ENCODE results near the gene VPS9D1.
"Not testable (repeated sequence)": the region's sequence is repeated elsewhere in the genome, so short reads cannot be mapped to it uniquely, and the experiment has no call there.

Gene VPS9D1

GRCh38 chr16:89695086-89695874, 25.4 kb downstream of the VPS9D1 start:
- peak in 6 of 58 donors; percentile 21 to 52 (median 32) for DNase-seq

DNA sequence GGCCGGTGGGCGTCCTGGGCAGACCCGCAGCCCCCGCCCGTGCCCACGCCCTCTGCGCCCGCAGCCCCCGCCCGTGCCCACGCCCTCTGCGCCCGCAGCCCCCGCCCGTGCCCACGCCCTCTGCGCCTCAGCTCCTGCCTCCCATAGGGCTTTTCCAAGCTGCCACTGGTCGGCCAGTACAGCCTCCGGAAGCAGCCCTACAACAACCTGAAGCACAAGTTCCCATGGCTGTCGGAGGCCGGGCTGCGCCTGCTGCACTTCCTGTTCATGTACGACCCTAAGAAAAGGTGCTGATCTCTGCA, 26.0 kb downstream of the VPS9D1 start:
- DNase-seq: peak in 1 of 58 donors; percentile 52

- DNase-seq: no peak
These were observed 26.5 kb downstream of the VPS9D1 start for GRCh38 chr16:89693931-89694783.

DNA sequence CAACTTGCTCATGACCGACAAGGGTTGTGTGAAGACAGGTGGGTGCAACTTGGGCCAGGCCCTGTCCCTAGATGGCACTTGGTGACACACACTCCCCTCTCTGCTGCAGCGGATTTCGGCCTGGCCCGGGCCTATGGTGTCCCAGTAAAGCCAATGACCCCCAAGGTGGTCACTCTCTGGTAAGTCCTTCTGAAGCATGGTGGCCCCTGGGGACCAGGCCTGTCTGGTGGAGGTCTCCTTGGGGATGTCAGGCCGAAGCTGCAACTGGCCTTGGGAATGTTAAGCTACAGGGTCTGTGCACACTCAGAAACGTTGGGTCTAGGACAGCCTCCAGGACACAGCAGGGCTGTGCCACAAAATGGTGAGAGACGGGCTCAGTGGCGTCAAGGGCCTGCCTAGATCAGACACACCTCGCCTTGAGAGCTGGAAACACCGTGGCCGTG, 27.4 kb downstream of the VPS9D1 start:
- no peak for DNase-seq

GRCh38 chr16:89691986-89692569, 28.6 kb downstream of the VPS9D1 start:
- no peak for DNase-seq

DNA sequence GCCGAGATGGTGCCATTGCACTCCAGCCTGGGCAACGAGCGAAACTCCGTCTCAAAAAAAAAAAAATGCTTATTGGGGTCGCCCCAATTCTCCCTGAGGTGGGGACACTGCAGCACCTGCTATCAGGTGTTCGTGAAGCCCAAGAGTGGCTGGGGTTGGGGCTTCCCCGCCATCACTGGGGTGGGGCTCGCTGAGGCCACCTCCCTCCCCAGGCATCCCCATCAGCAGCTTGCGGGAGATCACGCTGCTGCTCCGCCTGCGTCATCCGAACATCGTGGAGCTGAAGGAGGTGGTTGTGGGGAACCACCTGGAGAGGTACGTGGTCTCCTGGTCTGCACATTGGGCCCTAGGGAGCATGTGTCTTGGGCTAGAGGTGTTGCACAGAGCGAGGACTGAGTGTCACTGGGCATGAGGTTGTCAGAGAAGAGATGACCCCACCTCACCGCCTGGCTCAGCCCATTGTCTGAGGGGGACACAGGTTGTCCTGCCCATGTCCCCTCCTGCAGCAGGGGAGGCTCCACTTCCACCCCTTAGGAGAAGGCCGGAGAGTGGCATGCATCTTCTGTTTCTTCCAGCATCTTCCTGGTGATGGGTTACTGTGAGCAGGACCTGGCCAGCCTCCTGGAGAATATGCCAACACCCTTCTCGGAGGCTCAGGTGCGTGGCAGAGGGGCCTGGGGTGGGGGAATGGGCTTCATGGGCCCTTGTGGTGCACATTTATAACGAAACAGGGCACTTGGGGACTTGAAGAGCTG, 29.3 kb downstream of the VPS9D1 start:
- DNase-seq: no peak

DNA sequence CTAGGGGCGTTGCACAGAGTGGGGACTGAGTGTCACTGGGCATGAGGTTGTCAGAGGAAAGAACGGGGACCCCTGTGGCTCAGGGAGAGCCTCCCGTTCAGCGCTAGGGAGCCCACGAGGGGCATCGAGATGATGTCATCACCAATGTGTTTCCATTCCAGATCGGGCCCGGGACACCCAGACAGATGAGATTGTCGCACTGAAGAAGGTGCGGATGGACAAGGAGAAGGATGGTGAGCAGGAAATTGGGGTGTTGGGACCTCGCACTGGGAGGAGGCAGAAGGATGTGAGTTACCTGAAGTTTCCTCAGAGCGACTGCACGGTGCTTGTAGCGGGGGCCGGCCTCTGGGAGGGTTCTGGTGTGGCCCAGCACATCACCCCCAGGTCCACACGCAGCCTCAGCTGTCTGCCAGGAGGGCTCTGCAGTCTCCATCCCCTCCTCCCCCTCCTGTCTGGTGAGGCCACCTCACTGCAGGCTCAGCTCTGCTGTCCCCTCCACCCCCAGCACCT, 30.3 kb downstream of the VPS9D1 start:
- no peak for DNase-seq

DNA sequence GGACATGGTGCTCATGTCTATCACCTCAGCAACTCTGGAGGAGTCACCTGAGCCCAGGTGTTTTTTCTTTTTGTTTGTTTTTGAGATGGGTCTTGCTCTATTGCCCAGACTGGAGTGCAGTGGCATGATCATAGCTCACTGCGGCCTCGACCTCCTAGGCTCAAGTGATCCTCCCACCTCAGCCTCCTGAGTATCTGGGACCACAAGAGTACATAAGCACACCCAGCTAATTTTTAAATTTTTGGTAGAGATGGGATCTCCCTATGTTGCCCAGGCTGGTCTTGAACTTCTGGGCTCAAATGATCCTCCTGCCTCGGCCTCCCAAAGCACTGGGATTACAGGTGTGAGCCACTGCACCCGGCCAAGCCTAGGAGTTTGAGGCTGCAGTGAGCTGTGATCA, 31.1 kb downstream of the VPS9D1 start:
- not testable (repeated sequence) for DNase-seq

DNA sequence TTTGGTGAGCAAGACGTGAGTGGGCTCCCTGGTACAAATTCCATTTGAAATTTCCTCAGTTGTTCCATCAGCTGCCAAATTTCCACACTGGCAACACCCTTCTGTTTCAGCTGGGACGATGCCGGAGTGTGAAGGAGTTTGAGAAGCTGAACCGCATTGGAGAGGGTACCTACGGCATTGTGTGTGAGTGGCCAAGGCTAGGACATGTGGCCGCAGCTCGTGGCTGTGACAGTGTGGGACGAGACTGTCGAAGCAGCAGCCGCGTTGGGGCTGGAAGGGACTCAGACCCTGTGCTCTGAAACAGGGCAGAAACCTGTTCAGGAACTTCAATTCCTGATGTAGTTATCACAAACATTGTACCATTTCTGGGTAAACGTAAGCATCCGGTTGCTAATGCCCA, 31.6 kb downstream of the VPS9D1 start:
- no peak for DNase-seq

GRCh38 chr16:89688395-89688794, 32.3 kb downstream of the VPS9D1 start:
- no peak for DNase-seq

GRCh38 chr16:89687092-89687940, 33.4 kb downstream of the VPS9D1 start:
- DNase-seq: peak in 2 of 58 donors; percentile 59 to 73

DNA sequence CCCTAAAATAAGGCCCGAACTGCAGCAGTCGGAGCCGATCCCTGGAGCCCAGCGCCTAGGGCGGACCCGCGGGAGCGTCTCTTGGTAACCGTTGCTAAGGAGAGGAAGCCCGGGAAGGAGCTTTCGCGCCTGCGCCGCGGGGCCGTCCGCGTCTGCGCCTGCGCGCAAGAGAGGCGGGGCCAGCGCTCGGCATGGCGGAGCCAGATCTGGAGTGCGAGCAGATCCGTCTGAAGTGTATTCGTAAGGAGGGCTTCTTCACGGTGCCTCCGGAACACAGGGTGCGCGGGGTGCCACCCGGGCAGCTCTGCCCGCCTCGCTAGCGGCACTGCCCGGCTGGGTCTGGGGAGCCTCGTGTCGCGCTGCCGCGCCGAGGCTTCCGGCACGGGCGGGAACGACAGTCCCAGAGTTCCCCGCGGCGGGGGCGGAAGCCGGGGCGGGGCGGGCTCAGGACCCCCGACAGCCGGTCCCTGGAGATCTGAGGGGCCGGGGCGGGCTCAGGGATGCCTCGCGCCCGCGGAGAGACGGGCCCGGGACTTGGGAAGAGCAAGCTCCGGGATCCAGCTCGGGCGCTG, 34.1 kb downstream of the VPS9D1 start, which contains the start of gene CDK10:
Gene CDK10, plus strand, starts transcription at position 170 of the 572 bp plus-strand sequence. Its CDS starts 22 bp downstream, at position 192.
- DNase-seq: peak; percentile 41 to 92 (median 83)

DNA sequence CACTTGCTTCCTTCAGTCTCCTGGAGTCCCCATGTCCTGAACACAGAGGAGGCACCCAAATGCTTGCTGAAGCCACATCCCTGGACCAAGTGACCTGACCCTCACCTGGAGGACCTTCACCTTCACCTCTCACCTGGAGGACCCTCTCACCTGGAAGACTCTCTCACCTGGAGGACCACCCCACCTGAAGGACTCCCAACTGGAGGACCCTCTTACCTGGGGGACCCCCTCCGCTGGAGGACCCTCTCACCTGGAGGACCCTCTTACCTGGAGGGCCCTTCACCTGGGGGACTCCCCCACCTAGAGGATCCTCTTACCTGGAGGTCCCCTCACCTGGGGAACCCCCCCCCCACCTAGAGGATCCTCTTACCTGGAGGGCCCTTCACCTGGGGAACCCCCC, 34.8 kb downstream of the VPS9D1 start:
- DNase-seq: no peak

- no peak for DNase-seq
These were observed 42.4 kb downstream of the VPS9D1 start for GRCh38 chr16:89678258-89678657.

- DNase-seq: no peak
These were observed 48.3 kb downstream of the VPS9D1 start for GRCh38 chr16:89672177-89672941.

- DNase-seq: not testable (repeated sequence)
These were observed 49.1 kb downstream of the VPS9D1 start for GRCh38 chr16:89671565-89671964.

GRCh38 chr16:89670496-89671431, 49.9 kb downstream of the VPS9D1 start:
- no peak for DNase-seq

DNA sequence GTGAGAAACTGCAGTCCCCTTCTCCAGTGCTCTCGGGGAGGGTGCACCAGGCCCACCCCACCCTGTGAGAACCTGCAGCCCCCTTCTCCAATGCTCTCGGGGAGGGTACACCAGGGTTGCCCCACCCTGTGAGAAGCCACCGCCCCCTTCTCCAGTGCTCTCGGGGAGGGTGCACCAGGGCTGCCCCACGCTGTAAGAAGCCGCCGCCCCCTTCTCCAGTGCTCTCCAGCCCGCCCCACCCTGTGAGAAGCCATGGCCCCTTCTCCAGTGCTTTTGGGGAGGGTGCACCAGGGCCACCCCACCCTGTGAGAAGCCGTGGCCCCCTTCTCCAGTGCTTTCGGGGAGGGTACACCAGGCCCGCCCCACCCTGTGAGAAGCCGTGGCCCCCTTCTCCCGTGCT, 50.9 kb downstream of the VPS9D1 start:
- DNase-seq: no peak
